GM23338 (cell line): ENCODE measurements around the gene PKP2. TPM values are rescaled to one million over a fixed set of nuclear protein-coding genes. Genes with fewer than 3 reads are reported as not detected.

ENCODE experiments used
- ATAC-seq: fragments of 200-7000 bp; cut with Tn5 transposase; 3 replicates; pipeline ENCODE4 v1.9.1; 2020
- DNase-seq: peaks from one replicate; pipeline ENCODE4 v3.0.0-alpha.2; 2015; ENCODE audit warnings: low spot score
- H2AFZ ChIP-seq: fragments of 200-600 bp; sonication (generic); 2 replicates; pipeline ENCODE4 v1.8.0; 2016; ENCODE audit warnings: antibody characterized with exemption, mild to moderate bottlenecking, moderate library complexity
- H3F3A ChIP-seq: fragments of 200-600 bp; sonication (generic); replicated peaks from 2 replicates; pipeline ENCODE4 v1.8.0; 2017; ENCODE audit warnings: antibody characterized with exemption, mixed run types, low read depth
- H3K27ac ChIP-seq: fragments of 200-600 bp; sonication (generic); 2 replicates; pipeline ENCODE4 v1.6.1; 2016; ENCODE audit warnings: low read depth
- H3K27me3 ChIP-seq: fragments of 200-600 bp; sonication (generic); 2 replicates; pipeline ENCODE4 v1.8.0; 2016; ENCODE audit warnings: mild to moderate bottlenecking, mixed run types, moderate library complexity; ENCODE audit not compliant: insufficient read depth
- H3K36me3 ChIP-seq: fragments of 200-600 bp; sonication (generic); 2 replicates; pipeline ENCODE4 v1.8.0; 2016; ENCODE audit warnings: mild to moderate bottlenecking; ENCODE audit not compliant: insufficient read depth
- H3K4me1 ChIP-seq: fragments of 200-600 bp; sonication (generic); 2 replicates; pipeline ENCODE4 v1.8.0; 2016; ENCODE audit warnings: mild to moderate bottlenecking, moderate library complexity; ENCODE audit not compliant: insufficient read depth
- H3K4me2 ChIP-seq: fragments of 200-600 bp; sonication (generic); 2 replicates; pipeline ENCODE4 v1.7.1; 2017; ENCODE audit warnings: mixed run types
- H3K4me3 ChIP-seq: fragments of 200-600 bp; sonication (generic); 2 replicates; pipeline ENCODE4 v1.6.1; 2016; ENCODE audit warnings: mixed run types
- H3K79me2 ChIP-seq: fragments of 200-600 bp; sonication (generic); replicated peaks from 2 replicates; pipeline ENCODE4 v1.8.0; 2017; ENCODE audit warnings: mild to moderate bottlenecking; ENCODE audit not compliant: insufficient read depth
- H3K9me2 ChIP-seq: fragments of 200-600 bp; sonication (generic); 2 replicates; pipeline ENCODE4 v1.8.0; 2017; ENCODE audit not compliant: insufficient read depth
- H4K20me1 ChIP-seq: fragments of 200-600 bp; sonication (generic); replicated peaks from 2 replicates; pipeline ENCODE4 v1.8.0; 2017; ENCODE audit warnings: mild to moderate bottlenecking; ENCODE audit not compliant: insufficient read depth
- H3K27ac Mint-ChIP-seq: 2 replicates; pipeline ENCODE4 v1.8.0; 2020; ENCODE audit warnings: inconsistent platforms, mild to moderate bottlenecking, moderate library complexity, mixed read lengths
- H3K27me3 Mint-ChIP-seq: 3 replicates; pipeline ENCODE4 v1.8.0; 2022; ENCODE audit warnings: low read depth, mild to moderate bottlenecking, moderate library complexity, mixed read lengths, inconsistent platforms; ENCODE audit not compliant: insufficient read depth, poor library complexity
- H3K36me3 Mint-ChIP-seq: 3 replicates; pipeline ENCODE4 v1.8.0; 2021; ENCODE audit warnings: low read depth, mild to moderate bottlenecking, inconsistent platforms, moderate library complexity, mixed read lengths
- H3K4me1 Mint-ChIP-seq: 3 replicates; pipeline ENCODE4 v1.8.0; 2020; ENCODE audit warnings: mild to moderate bottlenecking, inconsistent platforms, mixed read lengths
- H3K4me3 Mint-ChIP-seq: 3 replicates; pipeline ENCODE4 v1.8.0; 2021; ENCODE audit warnings: moderate library complexity, mild to moderate bottlenecking, inconsistent platforms, mixed read lengths
- H3K9me3 Mint-ChIP-seq: 3 replicates; pipeline ENCODE4 v1.8.0; 2020; ENCODE audit warnings: moderate library complexity, mild to moderate bottlenecking, inconsistent platforms, mixed read lengths
- CREB1 ChIP-seq: fragments of 250-450 bp; sonication (Bioruptor Pico); IDR thresholded peaks from 2 replicates; pipeline ENCODE4 v1.5.0; 2020; ENCODE audit warnings: low read depth, mild to moderate bottlenecking, moderate library complexity
- EZH2 ChIP-seq: fragments of 200-600 bp; sonication (generic); IDR thresholded peaks from one replicate; pipeline ENCODE4 v1.8.0; 2017; ENCODE audit warnings: antibody characterized with exemption, mild to moderate bottlenecking, low read depth; ENCODE audit not compliant: unreplicated experiment
- EZH2phosphoT487 ChIP-seq: fragments of 200-600 bp; sonication (generic); IDR thresholded peaks from one replicate; pipeline ENCODE4 v1.8.1; 2018; ENCODE audit warnings: antibody characterized with exemption; ENCODE audit not compliant: unreplicated experiment
- JUNB ChIP-seq: IDR thresholded peaks from one replicate; pipeline ENCODE4 v1.6.1; 2016; ENCODE audit warnings: antibody characterized with exemption; ENCODE audit not compliant: unreplicated experiment
- NANOG ChIP-seq: IDR thresholded peaks from 2 replicates; pipeline ENCODE4 v1.6.1; 2016; ENCODE audit warnings: antibody characterized with exemption, borderline replicate concordance
- POLR2AphosphoS5 ChIP-seq: IDR thresholded peaks from 2 replicates; pipeline ENCODE4 v1.6.1; 2016; ENCODE audit warnings: antibody characterized with exemption, low read depth
- STAT1 ChIP-seq: IDR thresholded peaks from one replicate; pipeline ENCODE4 v1.6.1; 2016; ENCODE audit warnings: antibody characterized with exemption; ENCODE audit not compliant: unreplicated experiment
- ZNF114 ChIP-seq: fragments of 250-450 bp; sonication (Bioruptor Pico); IDR thresholded peaks from 2 replicates; pipeline ENCODE4 v1.5.0; 2020; ENCODE audit warnings: mild to moderate bottlenecking, moderate library complexity
- ZNF331 ChIP-seq: fragments of 250-450 bp; sonication (Bioruptor Pico); IDR thresholded peaks from 2 replicates; pipeline ENCODE4 v1.5.0; 2020; ENCODE audit warnings: low read depth, mild to moderate bottlenecking, moderate library complexity
- polyA plus RNA-seq: library from polyadenylated mRNA; unstranded; fragments of >200 nt; fragmentation: Nextera tagmentation; extraction: Ambion mirVana; gene quantifications from 2 replicates; pipeline ENCODE4 v1.2.1, GENCODE V29; 2016
- total RNA-seq: library from RNA; depleted of rRNA; stranded (reverse); fragments of >200 nt; shearing (Covaris generic); gene quantifications from 2 replicates; pipeline ENCODE4 v1.2.3, GENCODE V29; 2014
- TF ChIP-seq, protein P1 (sequence below): IDR thresholded peaks from one replicate; pipeline ENCODE4 v1.6.1; 2018; ENCODE audit warnings: antibody characterized with exemption; ENCODE audit not compliant: unreplicated experiment
- TF ChIP-seq, protein P2 (sequence below): IDR thresholded peaks from 2 replicates; pipeline ENCODE4 v1.6.1; 2016; ENCODE audit warnings: antibody characterized with exemption
- TF ChIP-seq, protein P3 (sequence below): fragments of 250-450 bp; sonication (Bioruptor Pico); IDR thresholded peaks from 2 replicates; pipeline ENCODE4 v1.5.0; 2020; ENCODE audit warnings: mild to moderate bottlenecking, moderate library complexity
- TF ChIP-seq, protein P4 (sequence below), 2 experiments: fragments of 200-600 bp in 1 of 2; sonication (generic) in 1 of 2; conservative IDR thresholded peaks; 2 replicates each; pipeline versions ENCODE4 v1.5.1 to v1.6.1; 2016 to 2017; ENCODE audit warnings: antibody characterized with exemption in 2 of 2, low read depth in 2 of 2, mild to moderate bottlenecking in 2 of 2, moderate library complexity in 1 of 2

PKP2 gene
- total and polyA plus RNA-seq, 2 experiments from 2014 or later = 24.6 to 47.6 TPM

DNA sequence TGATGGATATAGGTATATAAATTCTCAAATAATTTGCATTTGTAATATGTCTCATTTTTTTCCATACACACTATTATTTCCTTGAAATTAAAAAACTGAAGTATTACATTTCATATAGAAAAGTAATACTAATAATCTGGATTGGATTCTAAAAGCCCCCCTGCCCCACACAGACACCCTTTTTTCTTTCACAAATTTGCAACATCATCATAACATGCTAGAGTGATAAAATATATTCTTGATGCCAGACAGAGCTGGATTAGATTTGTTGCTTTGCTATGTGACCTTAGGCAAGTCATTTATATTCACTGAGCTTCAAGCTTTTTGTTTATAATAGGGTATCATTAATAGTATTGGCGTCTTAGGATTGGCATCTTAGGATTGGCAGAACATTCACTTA, 6.7 kb upstream of the PKP2 start:
- no peak for ATAC-seq

More for the DNA sequence above, 6.7 kb upstream of the PKP2 start:
- no peak for DNase-seq
- H3K4me3 Mint-ChIP-seq = no peak overlapping the region
- TF ChIP-seq JUNB = no peak
- TF ChIP-seq POLR2AphosphoS5 = no peak
- no peak for TF ChIP-seq ZNF331 (CRISPR knock-in tag)
- no peak for TF ChIP-seq ZNF114 (CRISPR knock-in tag)
- no peak for TF ChIP-seq CREB1 (CRISPR knock-in tag)
- no peak for TF ChIP-seq EZH2phosphoT487
- no peak for TF ChIP-seq NANOG
- no peak for TF ChIP-seq EZH2
- TF ChIP-seq STAT1 = no peak
- TF ChIP-seq, protein P1, sequence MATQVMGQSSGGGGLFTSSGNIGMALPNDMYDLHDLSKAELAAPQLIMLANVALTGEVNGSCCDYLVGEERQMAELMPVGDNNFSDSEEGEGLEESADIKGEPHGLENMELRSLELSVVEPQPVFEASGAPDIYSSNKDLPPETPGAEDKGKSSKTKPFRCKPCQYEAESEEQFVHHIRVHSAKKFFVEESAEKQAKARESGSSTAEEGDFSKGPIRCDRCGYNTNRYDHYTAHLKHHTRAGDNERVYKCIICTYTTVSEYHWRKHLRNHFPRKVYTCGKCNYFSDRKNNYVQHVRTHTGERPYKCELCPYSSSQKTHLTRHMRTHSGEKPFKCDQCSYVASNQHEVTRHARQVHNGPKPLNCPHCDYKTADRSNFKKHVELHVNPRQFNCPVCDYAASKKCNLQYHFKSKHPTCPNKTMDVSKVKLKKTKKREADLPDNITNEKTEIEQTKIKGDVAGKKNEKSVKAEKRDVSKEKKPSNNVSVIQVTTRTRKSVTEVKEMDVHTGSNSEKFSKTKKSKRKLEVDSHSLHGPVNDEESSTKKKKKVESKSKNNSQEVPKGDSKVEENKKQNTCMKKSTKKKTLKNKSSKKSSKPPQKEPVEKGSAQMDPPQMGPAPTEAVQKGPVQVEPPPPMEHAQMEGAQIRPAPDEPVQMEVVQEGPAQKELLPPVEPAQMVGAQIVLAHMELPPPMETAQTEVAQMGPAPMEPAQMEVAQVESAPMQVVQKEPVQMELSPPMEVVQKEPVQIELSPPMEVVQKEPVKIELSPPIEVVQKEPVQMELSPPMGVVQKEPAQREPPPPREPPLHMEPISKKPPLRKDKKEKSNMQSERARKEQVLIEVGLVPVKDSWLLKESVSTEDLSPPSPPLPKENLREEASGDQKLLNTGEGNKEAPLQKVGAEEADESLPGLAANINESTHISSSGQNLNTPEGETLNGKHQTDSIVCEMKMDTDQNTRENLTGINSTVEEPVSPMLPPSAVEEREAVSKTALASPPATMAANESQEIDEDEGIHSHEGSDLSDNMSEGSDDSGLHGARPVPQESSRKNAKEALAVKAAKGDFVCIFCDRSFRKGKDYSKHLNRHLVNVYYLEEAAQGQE = no peak
- TF ChIP-seq, protein P2, sequence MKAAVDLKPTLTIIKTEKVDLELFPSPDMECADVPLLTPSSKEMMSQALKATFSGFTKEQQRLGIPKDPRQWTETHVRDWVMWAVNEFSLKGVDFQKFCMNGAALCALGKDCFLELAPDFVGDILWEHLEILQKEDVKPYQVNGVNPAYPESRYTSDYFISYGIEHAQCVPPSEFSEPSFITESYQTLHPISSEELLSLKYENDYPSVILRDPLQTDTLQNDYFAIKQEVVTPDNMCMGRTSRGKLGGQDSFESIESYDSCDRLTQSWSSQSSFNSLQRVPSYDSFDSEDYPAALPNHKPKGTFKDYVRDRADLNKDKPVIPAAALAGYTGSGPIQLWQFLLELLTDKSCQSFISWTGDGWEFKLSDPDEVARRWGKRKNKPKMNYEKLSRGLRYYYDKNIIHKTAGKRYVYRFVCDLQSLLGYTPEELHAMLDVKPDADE = no peak
- TF ChIP-seq, protein P3, sequence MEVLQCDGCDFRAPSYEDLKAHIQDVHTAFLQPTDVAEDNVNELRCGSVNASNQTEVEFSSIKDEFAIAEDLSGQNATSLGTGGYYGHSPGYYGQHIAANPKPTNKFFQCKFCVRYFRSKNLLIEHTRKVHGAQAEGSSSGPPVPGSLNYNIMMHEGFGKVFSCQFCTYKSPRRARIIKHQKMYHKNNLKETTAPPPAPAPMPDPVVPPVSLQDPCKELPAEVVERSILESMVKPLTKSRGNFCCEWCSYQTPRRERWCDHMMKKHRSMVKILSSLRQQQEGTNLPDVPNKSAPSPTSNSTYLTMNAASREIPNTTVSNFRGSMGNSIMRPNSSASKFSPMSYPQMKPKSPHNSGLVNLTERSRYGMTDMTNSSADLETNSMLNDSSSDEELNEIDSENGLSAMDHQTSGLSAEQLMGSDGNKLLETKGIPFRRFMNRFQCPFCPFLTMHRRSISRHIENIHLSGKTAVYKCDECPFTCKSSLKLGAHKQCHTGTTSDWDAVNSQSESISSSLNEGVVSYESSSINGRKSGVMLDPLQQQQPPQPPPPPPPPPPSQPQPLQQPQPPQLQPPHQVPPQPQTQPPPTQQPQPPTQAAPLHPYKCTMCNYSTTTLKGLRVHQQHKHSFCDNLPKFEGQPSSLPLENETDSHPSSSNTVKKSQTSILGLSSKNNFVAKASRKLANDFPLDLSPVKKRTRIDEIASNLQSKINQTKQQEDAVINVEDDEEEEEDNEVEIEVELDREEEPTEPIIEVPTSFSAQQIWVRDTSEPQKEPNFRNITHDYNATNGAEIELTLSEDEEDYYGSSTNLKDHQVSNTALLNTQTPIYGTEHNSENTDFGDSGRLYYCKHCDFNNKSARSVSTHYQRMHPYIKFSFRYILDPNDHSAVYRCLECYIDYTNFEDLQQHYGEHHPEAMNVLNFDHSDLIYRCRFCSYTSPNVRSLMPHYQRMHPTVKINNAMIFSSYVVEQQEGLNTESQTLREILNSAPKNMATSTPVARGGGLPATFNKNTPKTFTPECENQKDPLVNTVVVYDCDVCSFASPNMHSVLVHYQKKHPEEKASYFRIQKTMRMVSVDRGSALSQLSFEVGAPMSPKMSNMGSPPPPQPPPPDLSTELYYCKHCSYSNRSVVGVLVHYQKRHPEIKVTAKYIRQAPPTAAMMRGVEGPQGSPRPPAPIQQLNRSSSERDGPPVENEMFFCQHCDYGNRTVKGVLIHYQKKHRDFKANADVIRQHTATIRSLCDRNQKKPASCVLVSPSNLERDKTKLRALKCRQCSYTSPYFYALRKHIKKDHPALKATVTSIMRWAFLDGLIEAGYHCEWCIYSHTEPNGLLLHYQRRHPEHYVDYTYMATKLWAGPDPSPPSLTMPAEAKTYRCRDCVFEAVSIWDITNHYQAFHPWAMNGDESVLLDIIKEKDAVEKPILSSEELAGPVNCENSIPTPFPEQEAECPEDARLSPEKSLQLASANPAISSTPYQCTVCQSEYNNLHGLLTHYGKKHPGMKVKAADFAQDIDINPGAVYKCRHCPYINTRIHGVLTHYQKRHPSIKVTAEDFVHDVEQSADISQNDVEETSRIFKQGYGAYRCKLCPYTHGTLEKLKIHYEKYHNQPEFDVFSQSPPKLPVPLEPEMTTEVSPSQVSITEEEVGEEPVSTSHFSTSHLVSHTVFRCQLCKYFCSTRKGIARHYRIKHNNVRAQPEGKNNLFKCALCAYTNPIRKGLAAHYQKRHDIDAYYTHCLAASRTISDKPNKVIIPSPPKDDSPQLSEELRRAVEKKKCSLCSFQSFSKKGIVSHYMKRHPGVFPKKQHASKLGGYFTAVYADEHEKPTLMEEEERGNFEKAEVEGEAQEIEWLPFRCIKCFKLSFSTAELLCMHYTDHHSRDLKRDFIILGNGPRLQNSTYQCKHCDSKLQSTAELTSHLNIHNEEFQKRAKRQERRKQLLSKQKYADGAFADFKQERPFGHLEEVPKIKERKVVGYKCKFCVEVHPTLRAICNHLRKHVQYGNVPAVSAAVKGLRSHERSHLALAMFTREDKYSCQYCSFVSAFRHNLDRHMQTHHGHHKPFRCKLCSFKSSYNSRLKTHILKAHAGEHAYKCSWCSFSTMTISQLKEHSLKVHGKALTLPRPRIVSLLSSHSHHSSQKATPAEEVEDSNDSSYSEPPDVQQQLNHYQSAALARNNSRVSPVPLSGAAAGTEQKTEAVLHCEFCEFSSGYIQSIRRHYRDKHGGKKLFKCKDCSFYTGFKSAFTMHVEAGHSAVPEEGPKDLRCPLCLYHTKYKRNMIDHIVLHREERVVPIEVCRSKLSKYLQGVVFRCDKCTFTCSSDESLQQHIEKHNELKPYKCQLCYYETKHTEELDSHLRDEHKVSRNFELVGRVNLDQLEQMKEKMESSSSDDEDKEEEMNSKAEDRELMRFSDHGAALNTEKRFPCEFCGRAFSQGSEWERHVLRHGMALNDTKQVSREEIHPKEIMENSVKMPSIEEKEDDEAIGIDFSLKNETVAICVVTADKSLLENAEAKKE (CRISPR knock-in tag) = no peak
- TF ChIP-seq, protein P4, sequence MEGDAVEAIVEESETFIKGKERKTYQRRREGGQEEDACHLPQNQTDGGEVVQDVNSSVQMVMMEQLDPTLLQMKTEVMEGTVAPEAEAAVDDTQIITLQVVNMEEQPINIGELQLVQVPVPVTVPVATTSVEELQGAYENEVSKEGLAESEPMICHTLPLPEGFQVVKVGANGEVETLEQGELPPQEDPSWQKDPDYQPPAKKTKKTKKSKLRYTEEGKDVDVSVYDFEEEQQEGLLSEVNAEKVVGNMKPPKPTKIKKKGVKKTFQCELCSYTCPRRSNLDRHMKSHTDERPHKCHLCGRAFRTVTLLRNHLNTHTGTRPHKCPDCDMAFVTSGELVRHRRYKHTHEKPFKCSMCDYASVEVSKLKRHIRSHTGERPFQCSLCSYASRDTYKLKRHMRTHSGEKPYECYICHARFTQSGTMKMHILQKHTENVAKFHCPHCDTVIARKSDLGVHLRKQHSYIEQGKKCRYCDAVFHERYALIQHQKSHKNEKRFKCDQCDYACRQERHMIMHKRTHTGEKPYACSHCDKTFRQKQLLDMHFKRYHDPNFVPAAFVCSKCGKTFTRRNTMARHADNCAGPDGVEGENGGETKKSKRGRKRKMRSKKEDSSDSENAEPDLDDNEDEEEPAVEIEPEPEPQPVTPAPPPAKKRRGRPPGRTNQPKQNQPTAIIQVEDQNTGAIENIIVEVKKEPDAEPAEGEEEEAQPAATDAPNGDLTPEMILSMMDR (conservative IDR thresholded peaks at IDR 0.05; ENCODE audit: low read depth in 2 of 2) = no peak
- no peak overlapping the region for H3K4me2 ChIP-seq
- H3K27me3 Mint-ChIP-seq = no peaks in the 10 kb centered on the region
- H3K79me2 ChIP-seq = no peaks in the 10 kb centered on the region
- no peaks in the 10 kb centered on the region for H3K9me3 Mint-ChIP-seq
- no peak overlapping the region for H3K27ac Mint-ChIP-seq
- no peaks in the 10 kb centered on the region for H3K9me2 ChIP-seq
- no peaks in the 10 kb centered on the region for H3F3A ChIP-seq
- H4K20me1 ChIP-seq = no peaks in the 10 kb centered on the region
- H3K27me3 ChIP-seq = no peaks in the 10 kb centered on the region
- no peaks in the 10 kb centered on the region for H3K36me3 Mint-ChIP-seq
- no peak overlapping the region for H3K27ac ChIP-seq
- H3K4me1 ChIP-seq = no peaks in the 10 kb centered on the region; the same call in 1 of the 2 replicates
- no peak overlapping the region for H3K4me3 ChIP-seq
- no peaks in the 10 kb centered on the region for H3K36me3 ChIP-seq
- no peak overlapping the region for H2AFZ ChIP-seq
- peaks cover 8% of the 10 kb centered on the region for H3K4me1 Mint-ChIP-seq
